A549 (cell line): ENCODE results near the gene CDK11B.
"Not testable (repeated sequence)": the region's sequence is repeated elsewhere in the genome, so short reads cannot be mapped to it uniquely, and the experiment has no call there.

Experiments used
- CTCF ChIP-seq: fragments of >200 bp; sonication (Bioruptor Twin); formaldehyde crosslinking; IDR thresholded peaks from 3 replicates; pipeline ENCODE4 v1.5.1; 2016
- ESRRA ChIP-seq: fragments of 150-350 bp; IDR thresholded peaks from 2 replicates; pipeline ENCODE4 v1.6.1; 2014; ENCODE audit warnings: mild to moderate bottlenecking, low read length, borderline replicate concordance
- MAFK ChIP-seq: fragments of 450-650 bp; IDR thresholded peaks from 2 replicates; pipeline ENCODE4 v1.6.1; 2014; ENCODE audit not compliant: partially characterized antibody
- SREBF2 ChIP-seq: fragments of 450-650 bp; IDR thresholded peaks from 2 replicates; pipeline ENCODE4 v1.6.1; 2014; ENCODE audit warnings: mild to moderate bottlenecking, moderate library complexity

GRCh38 chr1:1707241-1707640, 48.4 kb upstream of the CDK11B start:
- TF ChIP-seq SREBF2, CTCF, MAFK, ESRRA: not testable (repeated sequence)
